Measurements from ENCODE around the gene SLC23A1.
A peak's percentile ranks its signal among the peaks of the same experiment; 100 is the strongest.
"Not testable (repeated sequence)": the region's sequence is repeated elsewhere in the genome, so short reads cannot be mapped to it uniquely, and the experiment has no call there.

SLC23A1 gene

DNA sequence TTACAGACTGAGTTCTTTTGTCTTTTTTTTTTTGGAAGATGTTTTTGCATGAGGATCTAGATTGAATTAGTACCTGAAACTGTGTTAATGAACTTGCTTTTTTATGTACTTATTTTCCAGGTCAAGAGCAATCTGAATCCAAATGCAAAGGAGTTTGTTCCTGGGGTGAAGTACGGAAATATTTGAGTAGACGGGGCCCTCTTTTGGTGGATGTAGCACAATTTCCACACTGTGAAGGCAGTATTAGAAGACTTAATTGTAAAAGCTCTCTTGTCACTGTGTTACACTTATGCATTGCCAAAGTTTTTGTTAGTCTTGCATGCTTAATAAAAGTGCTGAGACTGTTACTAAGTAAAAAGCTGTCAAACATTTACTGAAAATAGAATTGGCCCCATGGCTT, 14.5 kb downstream of the SLC23A1 start:
- no peak for DNase-seq

DNA sequence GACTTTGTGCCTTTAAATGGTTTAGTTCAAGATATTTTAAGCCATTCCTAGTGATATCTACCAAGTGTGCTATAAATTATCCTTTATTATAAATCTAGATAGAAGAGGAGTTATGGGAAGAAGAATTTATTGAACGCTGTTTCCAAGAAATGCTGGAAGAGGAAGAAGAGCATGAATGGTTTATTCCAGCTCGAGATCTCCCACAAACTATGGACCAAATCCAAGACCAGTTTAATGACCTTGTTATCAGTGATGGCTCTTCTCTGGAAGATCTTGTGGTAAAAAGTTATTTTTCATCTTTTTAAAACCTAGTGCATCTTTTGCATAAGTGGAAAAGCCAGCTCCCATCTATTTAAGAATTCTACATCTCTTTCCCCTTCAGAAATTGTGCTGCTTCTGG, 18.6 kb downstream of the SLC23A1 start:
- DNase-seq = no peak

GRCh38 chr5:139363937-139364336, 19.2 kb downstream of the SLC23A1 start:
- no peak for DNase-seq

DNA sequence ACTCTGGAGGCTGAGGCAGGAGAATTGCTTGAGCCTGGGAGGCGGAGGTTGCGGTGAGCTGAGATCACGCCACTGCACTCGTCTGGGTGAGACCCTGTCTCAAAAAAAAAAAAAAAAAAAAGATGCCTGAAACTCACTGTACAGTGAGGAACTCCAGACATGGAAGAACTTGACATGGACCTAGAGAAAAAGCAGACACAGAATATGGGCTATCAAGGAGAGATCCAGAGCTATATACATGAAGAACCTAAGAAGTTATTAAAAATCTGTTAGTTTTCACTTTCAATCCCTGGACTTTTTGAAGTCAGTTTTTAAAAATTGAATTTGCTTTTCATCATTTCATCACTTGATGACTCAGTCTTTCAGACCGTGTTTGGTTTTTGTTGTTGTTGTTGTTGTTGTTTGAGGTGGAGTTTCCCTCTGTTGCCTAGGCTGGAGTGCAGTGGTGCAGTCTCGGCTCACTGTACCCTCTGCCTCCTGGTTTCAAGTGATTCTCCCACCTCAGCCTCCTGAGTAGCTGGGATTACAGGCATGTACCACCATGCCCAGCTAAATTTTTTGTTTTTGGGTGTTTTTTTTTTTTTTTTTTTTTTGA, 21.2 kb downstream of the SLC23A1 start:
- DNase-seq = no peak

DNA sequence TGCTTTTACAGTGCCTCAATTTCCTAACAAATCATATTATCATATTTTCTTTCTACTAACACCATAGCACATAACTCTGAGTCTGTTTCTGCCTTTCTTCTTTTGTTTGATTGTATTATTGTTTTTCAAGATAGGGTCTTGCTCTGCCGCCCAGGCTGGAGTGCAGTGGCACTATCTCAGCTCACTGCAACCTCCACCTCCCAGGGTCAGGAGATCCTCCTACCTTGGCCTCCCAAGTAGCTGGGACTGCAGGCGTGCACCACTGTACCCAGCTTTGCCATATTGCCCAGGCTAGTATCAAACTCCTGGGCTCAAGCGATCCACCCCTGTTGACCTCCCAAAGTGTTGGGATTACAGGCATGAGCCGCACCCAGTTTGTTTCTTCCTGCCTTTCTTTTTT, 22.7 kb downstream of the SLC23A1 start:
- DNase-seq = no peak

DNA sequence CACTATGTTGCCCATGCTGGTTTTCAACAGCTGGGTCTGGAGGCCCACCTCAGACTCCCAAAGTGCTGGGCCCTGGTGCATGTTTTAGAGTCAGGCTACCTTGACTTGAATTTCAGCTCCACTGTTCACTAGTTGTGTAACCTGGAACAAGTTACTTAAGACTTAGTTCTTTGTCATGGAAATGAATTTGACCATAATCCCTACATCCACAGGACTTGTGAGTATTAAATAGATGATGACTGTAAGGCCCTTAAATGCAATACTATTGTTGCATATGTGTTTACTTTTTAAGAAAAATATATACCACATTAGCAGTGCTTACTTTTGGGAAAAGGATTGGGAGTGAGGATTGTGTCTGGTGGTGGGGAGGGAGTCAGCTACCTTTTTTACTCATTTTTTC, 25.0 kb downstream of the SLC23A1 start:
- no peak for DNase-seq

DNA sequence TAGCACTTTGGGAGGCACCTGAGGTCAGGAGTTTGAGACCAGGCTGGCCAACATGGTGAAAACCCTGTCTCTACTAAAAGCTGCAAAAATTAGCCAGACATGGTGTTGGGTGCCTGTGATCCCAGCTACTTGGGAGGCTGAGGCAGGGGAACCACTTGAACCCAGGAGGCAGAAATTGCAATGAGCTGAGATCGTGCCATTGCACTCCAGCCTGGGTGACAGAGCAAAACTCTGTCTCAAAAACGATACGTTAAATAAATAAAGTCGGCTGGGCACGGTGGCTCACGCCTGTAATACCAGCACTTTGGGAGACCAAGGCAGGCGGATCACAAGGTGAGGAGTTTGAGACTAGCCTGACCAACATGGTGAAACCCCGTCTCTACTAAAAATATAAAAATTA, 27.2 kb downstream of the SLC23A1 start:
- not testable (repeated sequence) for DNase-seq

- DNase-seq = no peak
Observed at GRCh38 chr5:139354186-139354585, 28.9 kb downstream of the SLC23A1 start.

- DNase-seq = not testable (repeated sequence)
Observed at GRCh38 chr5:139347863-139348262, 35.2 kb downstream of the SLC23A1 start.

- not testable (repeated sequence) for DNase-seq
Observed at GRCh38 chr5:139345442-139345841, 37.7 kb downstream of the SLC23A1 start.

DNA sequence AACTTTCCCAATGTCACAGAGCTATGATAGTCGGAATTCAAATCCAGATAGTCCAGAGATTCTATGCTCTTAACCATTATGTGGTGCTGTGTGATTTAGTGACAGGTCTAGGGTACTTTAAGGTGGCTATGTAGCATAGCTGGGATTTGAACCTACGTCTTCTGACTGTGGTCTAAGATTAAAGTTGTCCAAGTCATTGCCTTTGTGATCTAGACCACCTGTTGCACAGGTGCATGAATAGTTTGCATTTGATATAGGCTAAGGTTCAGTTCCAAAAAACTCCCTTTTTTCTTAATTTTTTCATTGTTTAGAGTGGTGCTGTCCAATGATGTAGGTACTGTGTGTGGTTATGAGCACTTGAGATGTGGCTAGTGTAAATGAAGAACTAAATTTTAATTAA, 38.9 kb downstream of the SLC23A1 start:
- no peak for DNase-seq

DNA sequence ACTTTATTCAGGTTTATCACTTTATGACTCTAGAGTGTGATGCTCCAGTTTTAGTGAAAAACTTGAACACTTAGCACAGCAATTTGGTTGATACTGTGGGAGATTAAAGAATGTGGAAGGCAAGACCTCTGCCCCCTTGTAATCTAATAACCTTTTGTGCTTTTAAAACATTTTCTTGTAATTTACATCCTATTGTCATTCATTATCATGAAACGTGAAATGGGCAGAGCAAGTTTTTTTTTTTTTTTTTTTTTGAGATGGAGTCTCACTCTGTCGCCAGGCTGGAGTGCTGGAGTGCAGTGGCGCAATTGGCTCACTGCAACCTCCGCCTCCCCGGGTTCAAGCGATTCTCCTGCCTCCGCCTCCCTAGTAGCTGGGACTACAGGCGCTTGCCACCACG, 39.6 kb downstream of the SLC23A1 start:
- DNase-seq = no peak

GRCh38 chr5:139342423-139342723, 40.7 kb downstream of the SLC23A1 start:
- DNase-seq = peak in 1 of 5 donors; percentile 81

DNA sequence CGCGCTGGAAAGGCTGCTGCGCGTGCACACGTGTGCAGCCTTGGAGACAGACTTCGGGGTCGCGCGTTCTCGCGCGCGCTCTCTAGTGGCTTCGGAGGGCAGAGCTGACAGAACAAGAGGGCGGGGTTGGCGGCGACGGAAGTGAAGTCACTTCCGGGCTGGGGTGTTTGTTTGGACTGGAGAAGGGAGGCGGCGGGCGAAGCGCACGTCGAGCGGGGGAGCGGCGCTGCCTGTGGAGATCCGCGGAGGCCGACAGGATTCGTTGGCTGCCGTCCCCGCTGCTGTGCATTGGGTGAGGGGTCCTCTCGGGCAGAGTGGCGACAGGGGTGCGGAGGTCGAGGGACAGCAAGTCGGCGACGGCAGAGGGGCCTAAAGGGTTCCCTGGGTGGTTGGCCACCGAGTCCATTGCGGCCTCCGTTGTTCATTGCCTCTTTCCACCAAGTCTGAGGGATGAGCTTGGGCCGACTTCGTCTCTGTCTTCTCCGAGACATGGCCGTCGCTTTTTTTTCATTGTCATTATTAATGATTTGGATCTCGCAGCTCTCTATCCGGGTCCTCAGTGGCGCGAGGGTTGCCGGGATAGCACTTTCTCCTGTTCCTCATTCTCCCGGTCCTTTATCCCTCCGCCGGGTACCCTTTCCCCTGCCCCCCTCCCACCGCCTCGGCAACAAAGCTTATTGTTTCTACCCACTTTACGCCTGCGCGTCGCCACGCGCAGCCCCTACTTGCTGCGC, 41.2 kb downstream of the SLC23A1 start, which contains the start of gene PAIP2:
PAIP2 (plus strand) TSS at position 166 of the 734 bp plus-strand sequence. CDS start 21,931 bp downstream, outside the sequence.
- peak; percentile 95 to 97 (median 96) for DNase-seq

DNA sequence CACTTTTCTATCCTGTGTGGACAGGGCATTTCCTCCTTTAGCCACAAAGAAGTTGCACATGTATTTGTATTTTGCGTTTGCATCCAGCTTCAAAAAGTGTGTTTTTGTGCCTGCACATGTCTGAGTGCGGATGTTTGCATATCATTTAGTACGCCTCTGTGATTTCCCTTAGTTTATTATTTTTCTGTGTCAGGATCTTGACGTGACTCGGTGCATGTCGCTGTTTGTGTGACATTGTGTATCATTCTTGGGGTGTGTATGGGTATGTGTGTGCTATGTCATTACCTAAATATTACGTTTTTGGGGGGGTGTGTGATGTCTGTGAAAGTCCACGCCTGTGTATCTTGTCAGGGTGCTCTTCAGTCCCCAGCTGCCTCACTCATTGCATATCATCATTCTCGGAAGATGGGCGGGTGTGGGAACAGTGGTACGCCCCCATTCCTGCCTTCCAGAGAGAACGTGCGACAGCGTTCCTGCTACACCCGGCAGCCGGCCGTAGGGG, 41.9 kb downstream of the SLC23A1 start:
- DNase-seq = no peak

DNA sequence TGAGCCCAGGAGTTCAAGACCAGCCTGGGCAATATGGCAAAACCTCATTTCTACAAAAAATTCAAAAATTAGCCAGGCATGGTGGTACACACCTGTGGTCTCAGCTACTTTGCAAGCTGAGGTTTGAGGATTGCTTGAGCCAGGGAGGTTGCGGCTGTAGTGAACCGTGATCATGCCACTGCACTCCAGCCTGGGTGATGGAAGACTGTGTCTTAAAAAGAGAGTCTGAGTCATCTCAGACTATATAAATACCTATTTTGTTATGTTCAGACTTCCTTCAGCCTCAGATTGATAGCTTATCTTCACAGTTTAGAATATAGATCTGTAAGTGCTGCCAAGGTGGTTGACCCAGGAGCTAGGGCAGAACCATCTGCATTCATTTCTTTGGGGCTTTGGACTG, 43.0 kb downstream of the SLC23A1 start:
- DNase-seq = no peak

GRCh38 chr5:139335811-139336210, 47.3 kb downstream of the SLC23A1 start:
- no peak for DNase-seq

Data from T-helper 1 cell (primary cell).